ENCODE results near the gene DNMBP.

DNA sequence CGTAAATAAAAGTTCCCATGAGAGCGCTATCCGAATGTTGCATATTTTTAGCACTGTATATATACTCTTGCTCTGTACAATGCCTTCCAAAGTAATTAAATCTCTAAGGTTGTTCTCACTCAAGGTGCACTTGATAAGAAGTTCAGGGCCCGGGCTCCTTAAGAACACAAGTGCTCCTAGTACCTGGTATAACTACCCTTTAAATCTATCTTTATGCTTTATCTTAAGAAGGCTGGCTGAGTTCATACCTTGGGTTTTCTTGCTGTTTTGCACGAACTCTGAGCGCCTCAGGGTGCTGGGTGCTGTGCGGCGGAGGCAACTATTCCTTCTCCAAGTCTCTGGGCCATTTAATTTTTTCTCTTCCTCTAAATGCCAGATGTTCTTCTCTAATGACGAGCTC lies 80.4 kb downstream of the DNMBP start:
- TF ChIP-seq GABPB1 (CRISPR knock-in tag; IDR thresholded peaks at IDR 0.05) = no peak
- TF ChIP-seq, protein P1, sequence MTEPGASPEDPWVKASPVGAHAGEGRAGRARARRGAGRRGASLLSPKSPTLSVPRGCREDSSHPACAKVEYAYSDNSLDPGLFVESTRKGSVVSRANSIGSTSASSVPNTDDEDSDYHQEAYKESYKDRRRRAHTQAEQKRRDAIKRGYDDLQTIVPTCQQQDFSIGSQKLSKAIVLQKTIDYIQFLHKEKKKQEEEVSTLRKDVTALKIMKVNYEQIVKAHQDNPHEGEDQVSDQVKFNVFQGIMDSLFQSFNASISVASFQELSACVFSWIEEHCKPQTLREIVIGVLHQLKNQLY (CRISPR knock-in tag; IDR thresholded peaks at IDR 0.05) = no peak
- TF ChIP-seq, protein P2, sequence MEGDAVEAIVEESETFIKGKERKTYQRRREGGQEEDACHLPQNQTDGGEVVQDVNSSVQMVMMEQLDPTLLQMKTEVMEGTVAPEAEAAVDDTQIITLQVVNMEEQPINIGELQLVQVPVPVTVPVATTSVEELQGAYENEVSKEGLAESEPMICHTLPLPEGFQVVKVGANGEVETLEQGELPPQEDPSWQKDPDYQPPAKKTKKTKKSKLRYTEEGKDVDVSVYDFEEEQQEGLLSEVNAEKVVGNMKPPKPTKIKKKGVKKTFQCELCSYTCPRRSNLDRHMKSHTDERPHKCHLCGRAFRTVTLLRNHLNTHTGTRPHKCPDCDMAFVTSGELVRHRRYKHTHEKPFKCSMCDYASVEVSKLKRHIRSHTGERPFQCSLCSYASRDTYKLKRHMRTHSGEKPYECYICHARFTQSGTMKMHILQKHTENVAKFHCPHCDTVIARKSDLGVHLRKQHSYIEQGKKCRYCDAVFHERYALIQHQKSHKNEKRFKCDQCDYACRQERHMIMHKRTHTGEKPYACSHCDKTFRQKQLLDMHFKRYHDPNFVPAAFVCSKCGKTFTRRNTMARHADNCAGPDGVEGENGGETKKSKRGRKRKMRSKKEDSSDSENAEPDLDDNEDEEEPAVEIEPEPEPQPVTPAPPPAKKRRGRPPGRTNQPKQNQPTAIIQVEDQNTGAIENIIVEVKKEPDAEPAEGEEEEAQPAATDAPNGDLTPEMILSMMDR (IDR thresholded peaks at IDR 0.05) = no peak
